ENCODE data around the gene RING1. TPM values are rescaled to one million over a fixed set of nuclear protein-coding genes. Genes with fewer than 3 reads are reported as not detected.

Gene RING1
- total RNA-seq, 1 donor from 2014 or later: 30.8 TPM

GRCh38 chr6:33160728-33161344 is 47.5 kb upstream of the RING1 start:
- no peaks in the 10 kb centered on the region for H3K36me3 Mint-ChIP-seq (ENCODE audit: low read depth, unreplicated experiment)
- Histone ChIP-seq H3K4me3 (ENCODE audit: insufficient read depth, low read depth, low read length) (peak overlapping the region; percentile 52), H4K20me1 (ENCODE audit: insufficient read depth, low read length) (no peaks in the 10 kb centered on the region), H3K4me2 (ENCODE audit: low read length) (peak overlapping the region; percentile 85), H3K27ac (ENCODE audit: low read depth, low read length) (no peak overlapping the region), H2AFZ (ENCODE audit: low read depth, low read length) (peak overlapping the region; percentile 82), H3K9ac (ENCODE audit: low read length) (peak overlapping the region; percentile 70), H3K4me1 (ENCODE audit: insufficient read depth, low read length) (peaks cover 16% of the 10 kb centered on the region), H3K9me3 (ENCODE audit: insufficient read depth, low read depth, low read length) (no peaks in the 10 kb centered on the region), H3K79me2 (ENCODE audit: insufficient read depth, low read length) (no peaks in the 10 kb centered on the region), H3K27me3 (ENCODE audit: insufficient read depth, low read length) (peaks cover 2% of the 10 kb centered on the region), H3K36me3 (ENCODE audit: insufficient read depth, low read length) (no peaks in the 10 kb centered on the region)
- H3K27me3 Mint-ChIP-seq (ENCODE audit: low read depth, unreplicated experiment): peaks cover 32% of the 10 kb centered on the region
- TF ChIP-seq, protein P1, sequence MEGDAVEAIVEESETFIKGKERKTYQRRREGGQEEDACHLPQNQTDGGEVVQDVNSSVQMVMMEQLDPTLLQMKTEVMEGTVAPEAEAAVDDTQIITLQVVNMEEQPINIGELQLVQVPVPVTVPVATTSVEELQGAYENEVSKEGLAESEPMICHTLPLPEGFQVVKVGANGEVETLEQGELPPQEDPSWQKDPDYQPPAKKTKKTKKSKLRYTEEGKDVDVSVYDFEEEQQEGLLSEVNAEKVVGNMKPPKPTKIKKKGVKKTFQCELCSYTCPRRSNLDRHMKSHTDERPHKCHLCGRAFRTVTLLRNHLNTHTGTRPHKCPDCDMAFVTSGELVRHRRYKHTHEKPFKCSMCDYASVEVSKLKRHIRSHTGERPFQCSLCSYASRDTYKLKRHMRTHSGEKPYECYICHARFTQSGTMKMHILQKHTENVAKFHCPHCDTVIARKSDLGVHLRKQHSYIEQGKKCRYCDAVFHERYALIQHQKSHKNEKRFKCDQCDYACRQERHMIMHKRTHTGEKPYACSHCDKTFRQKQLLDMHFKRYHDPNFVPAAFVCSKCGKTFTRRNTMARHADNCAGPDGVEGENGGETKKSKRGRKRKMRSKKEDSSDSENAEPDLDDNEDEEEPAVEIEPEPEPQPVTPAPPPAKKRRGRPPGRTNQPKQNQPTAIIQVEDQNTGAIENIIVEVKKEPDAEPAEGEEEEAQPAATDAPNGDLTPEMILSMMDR (IDR thresholded peaks at IDR 0.05; ENCODE audit: insufficient read depth, low read depth, low read length): no peak
- no peak for TF ChIP-seq EZH2 (IDR thresholded peaks at IDR 0.05; ENCODE audit: insufficient read depth, low read length)
- H3K9me3 Mint-ChIP-seq (ENCODE audit: unreplicated experiment): no peaks in the 10 kb centered on the region
- no peak overlapping the region for H3K27ac Mint-ChIP-seq (ENCODE audit: unreplicated experiment)
- peaks cover 4% of the 10 kb centered on the region for H3K4me1 Mint-ChIP-seq (ENCODE audit: low read depth, unreplicated experiment)
- peak overlapping the region; percentile 80 for H3K4me3 Mint-ChIP-seq (ENCODE audit: unreplicated experiment)
- FAIRE-seq: no peak
- peak; percentile 95 for DNase-seq (ENCODE audit: low read depth)

DNA sequence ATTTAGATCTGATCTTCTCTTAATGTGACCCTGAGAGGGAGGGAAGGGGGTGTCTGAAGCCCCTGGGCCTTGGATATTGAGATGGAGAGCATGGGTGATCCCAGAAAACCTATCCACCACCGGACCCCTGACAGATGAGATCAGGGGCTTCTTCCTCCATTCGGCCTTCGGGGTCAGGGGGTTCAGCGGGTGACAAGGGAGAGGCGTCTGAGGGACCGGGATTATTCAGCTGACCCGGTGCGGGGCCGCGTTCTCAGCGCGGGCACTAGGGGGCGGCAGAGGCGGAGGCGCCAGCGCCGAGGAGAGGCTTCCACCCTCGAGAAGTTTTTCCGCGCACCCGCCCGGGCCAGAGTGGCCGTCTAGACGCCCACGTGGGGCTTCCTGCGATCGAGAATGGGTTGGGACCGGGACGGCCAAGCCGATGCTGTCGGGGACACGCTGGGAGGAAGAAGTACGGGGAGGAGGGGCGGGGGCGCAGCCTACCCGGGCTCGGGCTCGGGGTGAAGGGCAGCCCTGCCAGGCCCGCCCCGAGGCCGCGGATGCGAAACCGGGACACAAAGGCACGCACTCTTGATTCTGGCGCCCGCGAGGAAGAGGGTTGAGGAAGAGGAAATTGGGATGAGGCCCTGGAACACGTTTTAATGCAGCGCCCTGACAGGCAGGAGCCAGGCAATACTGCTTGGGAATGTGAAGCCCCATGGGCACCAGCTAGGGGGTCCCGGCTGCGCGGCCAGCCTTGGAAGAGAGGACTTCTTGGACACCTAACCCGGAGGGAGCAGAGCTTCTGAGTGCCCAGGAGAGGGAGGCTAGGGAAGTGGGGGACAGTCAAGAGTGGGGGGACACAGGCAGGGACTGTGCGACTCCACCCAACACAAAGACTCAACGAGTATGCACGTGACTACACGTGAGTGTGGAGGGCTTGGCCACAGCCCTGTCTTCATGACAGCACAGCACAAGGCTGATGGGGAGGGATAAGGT is 46.7 kb upstream of the RING1 start:
- peak overlapping the region; percentile 80 for H3K4me3 Mint-ChIP-seq (ENCODE audit: unreplicated experiment)
- peak; percentile 18 for DNase-seq (ENCODE audit: low read depth)
- H3K9ac ChIP-seq (ENCODE audit: low read length): peak overlapping the region; percentile 70

More for the DNA sequence above, 46.7 kb upstream of the RING1 start:
- H3K9me3 ChIP-seq (ENCODE audit: insufficient read depth, low read depth, low read length): no peaks in the 10 kb centered on the region
- H3K27ac ChIP-seq (ENCODE audit: low read depth, low read length): no peak overlapping the region
- Mint-ChIP-seq H3K27ac (ENCODE audit: unreplicated experiment) (peak overlapping the region; percentile 69), H3K36me3 (ENCODE audit: low read depth, unreplicated experiment) (no peaks in the 10 kb centered on the region), H3K4me1 (ENCODE audit: low read depth, unreplicated experiment) (peaks cover 4% of the 10 kb centered on the region), H3K9me3 (ENCODE audit: unreplicated experiment) (peaks cover 3% of the 10 kb centered on the region), H3K27me3 (ENCODE audit: low read depth, unreplicated experiment) (peaks cover 38% of the 10 kb centered on the region)
- H2AFZ ChIP-seq (ENCODE audit: low read depth, low read length): peak overlapping the region; percentile 82
- peaks cover 2% of the 10 kb centered on the region for H3K27me3 ChIP-seq (ENCODE audit: insufficient read depth, low read length)
- peak overlapping the region; percentile 52 for H3K4me3 ChIP-seq (ENCODE audit: insufficient read depth, low read depth, low read length)
- H3K36me3 ChIP-seq (ENCODE audit: insufficient read depth, low read length): no peaks in the 10 kb centered on the region
- peaks cover 16% of the 10 kb centered on the region for H3K4me1 ChIP-seq (ENCODE audit: insufficient read depth, low read length)
- peak overlapping the region; percentile 85 for H3K4me2 ChIP-seq (ENCODE audit: low read length)
- H4K20me1 ChIP-seq (ENCODE audit: insufficient read depth, low read length): no peaks in the 10 kb centered on the region
- TF ChIP-seq EZH2 (IDR thresholded peaks at IDR 0.05; ENCODE audit: insufficient read depth, low read length): no peak
- TF ChIP-seq, protein P1 (IDR thresholded peaks at IDR 0.05; ENCODE audit: insufficient read depth, low read depth, low read length): peak; percentile 71
- no peaks in the 10 kb centered on the region for H3K79me2 ChIP-seq (ENCODE audit: insufficient read depth, low read length)
- FAIRE-seq: no peak

Measured in astrocyte (in vitro differentiated cells and primary cell).